HG03571 (cell line): ENCODE data around the gene PTGDR2.

Source experiments
- ATAC-seq: cut with Tn5 transposase; IDR thresholded peaks from one replicate; pipeline ENCODE4 v1.9.1; 2021; ENCODE audit not compliant: unreplicated experiment

The PTGDR2 gene

DNA sequence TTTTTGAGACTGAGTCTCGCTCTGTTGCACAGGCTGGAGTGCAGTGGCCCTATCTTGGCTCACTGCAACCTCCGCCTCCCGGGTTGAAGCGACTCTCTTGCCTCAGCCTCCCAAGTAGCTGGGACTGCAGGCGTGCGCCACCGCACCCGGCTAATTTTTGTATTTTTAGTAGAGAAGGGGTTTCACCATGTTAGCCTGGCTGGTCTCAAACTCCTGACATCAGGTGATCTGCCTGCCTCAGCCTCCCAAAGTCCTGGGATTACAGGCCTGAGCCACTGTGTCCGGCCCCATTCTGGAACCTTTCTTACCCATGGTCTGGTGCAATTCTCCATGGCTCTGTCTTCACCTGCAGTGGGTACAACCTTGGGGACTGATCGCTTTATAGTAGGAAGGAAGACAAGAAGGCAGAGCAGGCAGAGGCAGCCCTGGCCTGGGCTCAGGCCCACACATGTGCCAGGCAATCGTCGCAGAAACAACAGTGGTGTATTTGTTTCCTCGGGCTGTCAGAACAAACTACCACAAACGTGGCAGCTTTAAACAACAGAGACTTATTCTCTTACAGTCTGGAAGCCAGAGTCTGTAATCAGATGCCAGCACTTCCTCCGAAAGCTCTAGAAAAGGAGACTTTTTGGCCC is 4.0 kb upstream of the PTGDR2 start:
- no peak for ATAC-seq

DNA sequence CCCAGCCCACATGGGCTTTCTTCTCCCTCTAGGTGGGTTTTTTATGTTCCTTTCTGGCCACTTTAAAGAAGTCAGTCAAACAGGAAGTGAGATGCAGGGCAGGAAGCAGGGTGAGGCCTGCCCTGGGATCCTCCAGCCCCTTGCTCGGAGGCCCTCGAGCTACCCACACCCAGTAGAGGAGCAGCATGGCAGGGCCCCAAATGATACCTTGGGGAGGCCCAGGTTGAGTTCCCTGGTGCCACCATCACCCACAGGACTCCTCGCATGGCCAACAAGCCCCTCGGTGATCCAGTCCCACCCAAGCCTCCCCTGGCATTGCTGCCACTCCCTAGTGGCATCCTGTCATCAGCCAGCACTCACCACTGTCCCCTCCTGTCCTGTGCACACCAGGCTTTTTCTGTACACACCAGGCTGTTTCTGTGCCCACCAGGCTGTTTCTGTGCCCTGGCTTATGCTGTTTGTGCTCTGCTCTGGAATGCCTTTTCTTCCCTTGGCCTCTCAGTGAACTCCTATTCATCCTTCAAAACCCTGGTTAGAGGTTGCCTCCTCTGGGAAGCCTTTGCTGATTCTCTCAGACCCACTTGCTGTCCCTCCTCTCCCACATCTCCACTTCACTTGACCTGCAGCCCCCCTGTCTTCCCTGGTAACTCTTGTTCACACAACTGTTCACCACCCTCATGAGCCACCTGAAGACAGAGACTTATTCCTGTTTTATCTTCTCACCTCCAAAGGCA is 3.1 kb upstream of the PTGDR2 start:
- no peak for ATAC-seq

DNA sequence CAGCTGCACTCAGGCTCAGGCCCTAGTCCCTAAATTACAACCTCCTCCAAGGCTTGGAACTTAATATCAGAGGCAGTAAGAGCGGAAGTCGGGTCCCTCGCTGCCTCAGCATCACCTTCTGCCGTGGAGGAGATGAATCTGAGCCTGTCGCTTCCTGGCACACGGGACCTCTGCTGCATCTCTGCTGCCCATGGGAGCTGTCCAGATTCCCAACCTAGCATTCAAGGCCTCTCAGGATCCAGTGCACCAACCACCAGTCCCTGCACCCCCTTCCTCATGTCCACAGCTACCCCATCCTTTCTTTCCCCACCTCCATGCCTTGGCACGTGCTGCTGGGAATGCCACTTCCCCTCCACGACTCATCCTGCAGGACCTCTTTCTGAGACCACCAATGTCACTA is 2.5 kb upstream of the PTGDR2 start:
- no peak for ATAC-seq

DNA sequence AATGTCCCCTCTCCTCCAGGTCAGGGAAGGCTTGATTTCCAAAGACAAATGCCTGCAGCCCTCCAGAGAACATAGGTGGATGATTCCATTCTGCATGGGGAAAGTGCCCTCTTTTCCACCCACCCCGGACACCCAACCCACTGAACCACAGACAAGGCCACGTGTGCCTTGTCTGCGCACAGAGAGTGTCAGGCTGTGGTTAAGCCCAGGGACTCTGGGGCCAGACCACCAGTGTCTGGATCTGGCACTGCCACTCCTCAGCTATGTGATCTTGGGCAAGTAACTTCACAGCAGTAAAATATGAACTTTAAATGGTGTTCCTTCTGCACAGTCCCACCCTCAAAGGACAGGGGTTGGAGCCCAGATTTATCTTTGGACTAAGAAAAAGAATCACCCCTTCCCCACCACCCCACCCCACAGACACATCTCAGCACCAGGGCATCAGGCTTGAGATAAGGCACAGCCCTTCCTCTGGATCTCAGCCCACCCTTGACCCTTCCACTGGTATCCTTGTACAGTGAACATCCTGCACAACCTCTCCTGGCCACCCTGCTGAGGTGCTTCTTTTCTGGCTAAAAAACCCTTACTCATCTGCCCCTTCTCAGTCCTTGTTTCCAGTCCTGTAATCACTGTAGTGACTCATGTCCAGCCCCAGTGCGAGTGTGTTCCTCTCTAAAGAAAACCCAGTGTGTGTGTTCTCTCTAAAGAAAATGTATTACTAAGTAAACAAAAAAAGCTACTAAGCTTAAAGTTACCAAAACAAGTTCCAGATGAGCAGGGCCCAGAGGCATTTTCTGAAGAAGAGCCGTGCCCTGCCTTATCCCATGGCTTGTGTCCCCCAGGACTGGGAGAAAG is 1.9 kb upstream of the PTGDR2 start:
- no peak for ATAC-seq

DNA sequence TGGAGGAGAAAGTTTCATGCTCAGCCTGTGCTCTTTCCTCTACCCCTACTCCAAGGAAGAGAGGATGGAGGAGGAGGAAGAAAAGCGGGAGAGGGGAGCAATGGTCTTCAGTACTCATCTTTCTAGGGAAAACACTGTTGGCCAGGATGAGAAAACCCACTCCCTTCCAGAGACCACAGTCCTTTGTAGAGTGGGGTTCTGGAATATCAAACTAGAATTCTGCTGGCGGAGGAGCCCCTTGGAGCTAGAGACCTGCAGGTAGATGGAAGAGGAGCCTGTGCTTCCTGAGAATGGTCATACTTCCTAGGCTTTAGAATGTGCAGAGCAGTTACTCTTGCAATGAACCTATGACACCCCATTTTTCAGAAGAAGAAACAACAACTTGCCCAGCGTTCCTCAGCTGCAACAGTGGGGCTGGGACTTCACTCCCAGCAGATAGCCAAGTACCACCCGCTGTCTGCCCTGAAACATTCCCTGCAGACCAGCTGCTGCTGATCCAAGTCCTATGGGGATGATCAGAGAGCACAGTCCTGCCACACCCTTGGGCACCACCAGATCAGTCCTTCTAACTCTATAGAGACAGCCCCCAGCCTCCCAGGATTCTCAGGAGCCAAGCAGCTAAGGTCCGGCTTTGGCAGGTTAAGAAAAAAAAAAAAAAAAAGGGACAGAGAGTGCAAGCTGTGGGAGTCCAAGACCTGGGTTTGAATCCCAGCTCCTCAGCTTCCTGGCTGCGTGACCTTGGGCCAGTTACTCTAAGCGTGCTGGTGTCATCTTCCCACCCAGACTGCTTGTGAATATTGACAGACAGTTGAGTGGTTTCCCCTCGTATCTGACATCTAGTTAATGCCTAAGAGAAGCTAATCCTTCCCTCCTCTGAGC is 664 bp downstream of the PTGDR2 start:
- ATAC-seq: no peak

DNA sequence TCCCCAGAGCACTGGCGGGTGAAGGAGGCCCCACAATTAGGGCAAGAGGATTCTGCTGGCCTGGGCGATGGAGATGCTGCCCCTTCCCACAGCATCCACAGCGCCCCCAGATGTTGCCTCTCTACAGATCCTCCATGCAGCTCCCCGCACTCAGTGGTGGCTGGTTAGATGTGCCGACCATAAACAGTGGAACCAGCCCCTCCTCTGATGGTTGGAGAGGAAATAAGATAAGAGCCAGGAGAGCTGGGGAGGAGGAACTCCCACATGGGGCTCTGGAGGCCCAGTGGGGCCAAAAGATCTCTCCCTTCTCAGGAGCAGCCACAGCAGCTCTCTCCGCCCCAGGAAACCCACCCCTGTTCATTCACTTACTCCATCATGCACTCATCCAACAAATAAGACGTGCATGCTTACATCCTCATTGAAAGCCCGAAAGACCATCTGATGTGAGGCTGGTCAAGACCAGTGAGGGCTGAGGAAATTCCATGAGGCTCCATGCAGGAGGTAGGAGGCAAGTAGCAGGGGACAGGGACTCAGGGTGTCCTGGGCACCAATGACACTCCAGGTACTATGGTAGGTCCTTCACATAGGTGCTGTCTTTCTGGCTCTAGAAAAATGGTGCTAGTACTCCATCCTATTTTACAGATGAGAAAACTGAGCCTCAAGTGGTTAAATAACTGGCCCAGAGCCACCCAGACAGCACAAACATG is 1.5 kb downstream of the PTGDR2 start:
- ATAC-seq: no peak

DNA sequence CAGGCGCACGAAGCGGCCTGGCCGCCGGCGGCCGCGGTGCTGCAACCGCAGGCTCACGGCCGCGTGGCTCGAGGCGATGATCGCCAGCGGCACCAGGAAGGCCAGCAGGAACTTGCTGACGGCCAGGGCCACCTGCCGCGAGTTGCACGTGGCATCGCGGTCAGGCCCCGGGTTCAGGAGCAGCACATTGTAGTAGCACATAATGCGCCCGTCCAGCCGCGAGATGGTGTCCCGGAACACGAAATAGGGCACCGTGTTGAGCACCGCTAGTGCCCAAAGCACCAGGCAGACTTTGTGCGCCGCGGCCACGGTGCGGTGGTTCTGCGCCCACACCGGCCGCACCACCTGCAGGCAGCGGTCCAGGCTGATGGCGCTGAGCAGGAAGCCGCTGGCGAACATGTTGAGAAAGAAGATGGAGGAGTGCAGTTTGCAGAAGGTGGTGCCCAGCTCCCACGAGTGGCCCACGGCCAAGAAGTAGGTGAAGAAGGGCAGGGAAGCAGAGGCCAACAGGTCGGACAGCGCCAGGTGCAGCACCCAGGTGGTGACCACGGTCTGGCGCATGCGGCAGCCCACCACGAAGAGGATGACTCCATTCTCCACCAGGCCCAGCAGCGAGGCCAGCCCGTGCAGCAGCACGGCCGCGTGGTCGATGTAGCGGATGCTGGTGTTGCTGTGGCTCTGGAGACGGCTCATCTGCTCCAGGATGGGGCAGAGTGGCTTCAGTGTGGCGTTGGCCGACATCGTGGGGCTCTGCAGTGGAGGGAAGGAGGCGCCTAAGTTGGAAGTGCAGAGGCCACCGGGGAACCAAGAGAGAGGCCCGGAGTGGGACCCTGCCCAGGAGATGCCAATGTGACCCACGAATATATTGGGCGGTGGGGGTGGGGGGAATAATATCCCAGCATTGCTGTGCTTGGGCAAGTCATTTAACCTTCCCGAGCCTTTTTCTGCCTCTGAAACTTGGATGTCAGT is 2.5 kb downstream of the PTGDR2 start:
- no peak for ATAC-seq

DNA sequence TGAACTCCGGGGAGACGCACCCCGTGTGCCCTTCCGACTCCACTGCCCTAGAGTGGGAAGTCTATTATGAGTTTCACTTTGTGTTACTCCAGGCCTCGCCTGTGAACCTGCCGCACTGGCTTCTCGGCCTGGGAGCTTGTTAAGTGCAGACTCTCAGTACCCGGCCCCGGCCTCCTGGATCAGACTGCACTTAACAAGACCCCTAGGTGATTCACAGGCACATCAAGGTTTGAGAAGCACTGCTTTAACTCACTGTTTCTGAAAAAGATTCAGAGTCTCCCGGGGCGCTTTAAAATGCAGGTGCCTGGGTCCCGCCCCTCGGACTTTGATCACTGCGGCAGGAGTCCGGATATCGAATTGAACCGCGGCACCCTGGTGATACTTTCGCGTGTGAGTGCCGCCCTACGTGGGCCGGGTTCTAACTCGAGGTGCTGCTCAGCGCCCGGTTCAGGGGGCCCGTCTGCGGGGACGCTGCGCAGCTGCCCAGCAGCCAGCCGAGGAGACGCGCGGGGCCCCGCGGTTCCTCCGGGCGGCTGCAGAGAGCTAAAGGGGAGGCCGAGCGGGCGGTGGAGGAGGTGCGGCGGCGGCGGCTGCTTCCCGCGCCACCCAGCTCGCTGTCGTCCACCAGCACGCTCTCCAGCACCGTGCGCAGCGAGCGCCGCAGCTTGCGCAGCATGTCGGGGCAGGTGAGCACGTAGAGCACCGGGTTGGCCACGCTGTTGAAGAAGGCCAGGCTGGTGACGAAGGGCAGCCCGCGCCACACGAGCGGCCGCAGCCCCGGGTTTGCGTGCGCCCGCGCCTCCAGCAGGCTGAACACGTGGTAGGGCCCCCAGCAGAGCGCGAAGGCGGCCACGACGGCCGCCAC is 3.4 kb downstream of the PTGDR2 start:
- no peak for ATAC-seq

DNA sequence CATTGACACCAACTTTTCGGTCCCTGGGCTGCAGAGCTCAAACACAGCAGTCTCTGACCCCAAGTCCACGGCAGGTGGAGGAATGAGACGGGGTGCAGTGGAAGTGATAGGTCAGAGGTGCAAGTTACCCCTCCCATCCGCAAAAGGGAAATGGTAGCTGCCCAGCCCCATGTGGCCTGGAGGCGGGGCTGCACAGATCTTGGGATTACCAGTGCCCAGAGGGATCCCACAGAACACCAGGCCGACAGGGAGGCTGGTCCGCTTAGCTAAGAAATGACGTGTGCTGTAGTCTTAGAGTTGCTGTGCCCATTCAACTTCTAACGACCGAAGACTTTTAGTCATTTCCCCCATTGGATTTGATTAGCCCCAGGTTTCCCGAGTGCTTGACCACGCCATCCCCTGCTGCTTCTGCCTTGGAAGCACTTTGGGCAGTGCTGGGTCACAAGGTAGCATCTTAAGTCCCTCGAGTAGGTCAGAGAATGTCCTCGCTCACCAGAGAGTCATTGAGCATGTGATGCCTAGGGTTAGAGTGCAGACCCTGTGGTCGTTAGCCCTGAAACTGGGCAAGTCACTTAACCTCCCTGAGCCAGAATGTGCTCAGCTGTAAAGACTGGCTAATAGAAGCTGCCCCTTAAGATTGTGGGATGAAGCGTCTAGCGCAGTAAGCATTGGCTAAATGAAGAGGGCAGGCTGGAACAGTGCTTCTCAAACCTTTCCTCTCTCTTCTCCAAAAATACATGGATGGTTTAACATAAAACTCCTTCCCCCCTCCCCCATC is 4.2 kb downstream of the PTGDR2 start:
- no peak for ATAC-seq

DNA sequence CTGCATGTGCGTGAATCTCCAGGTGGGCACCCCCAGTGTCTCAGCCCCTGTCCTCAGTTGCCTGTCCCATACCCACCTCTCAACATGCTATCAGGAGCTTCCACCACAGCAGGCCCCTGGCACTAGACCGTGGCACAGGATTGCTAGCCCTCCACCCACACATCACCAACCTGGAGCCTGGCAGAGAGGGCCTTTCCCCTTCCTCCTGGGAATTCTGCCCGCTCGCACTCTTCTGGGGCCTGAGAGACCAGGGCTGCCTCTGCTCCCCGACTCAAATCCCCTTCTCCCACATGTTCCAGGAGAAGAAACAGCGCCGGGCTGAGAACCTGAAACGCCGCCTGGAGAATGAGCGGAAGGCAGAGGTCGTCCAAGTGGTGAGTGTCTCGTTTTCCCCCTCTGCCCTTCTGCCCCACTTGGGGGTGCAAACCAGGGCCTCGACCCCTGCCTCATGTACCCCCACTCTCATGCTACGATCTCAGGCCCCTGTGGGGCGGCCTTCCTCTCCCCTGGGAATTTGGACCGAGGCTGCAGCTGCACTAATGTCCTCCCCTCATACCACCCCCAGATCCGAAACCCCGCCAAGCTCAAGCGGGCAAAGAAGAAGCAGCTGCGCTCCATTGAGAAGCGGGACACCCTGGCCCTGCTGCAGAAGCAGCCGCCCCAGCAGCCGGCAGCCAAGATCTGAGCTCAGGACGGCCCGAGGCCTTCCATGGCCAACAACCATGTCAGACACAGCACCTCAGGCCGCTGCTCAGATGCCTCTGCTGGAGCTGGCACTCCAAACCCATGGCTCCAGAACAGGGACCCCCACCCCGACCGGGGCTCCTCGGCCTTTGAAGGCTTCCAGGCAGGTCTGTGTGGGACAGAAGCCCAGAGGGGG is 5.9 kb downstream of the PTGDR2 start:
- no peak for ATAC-seq

DNA sequence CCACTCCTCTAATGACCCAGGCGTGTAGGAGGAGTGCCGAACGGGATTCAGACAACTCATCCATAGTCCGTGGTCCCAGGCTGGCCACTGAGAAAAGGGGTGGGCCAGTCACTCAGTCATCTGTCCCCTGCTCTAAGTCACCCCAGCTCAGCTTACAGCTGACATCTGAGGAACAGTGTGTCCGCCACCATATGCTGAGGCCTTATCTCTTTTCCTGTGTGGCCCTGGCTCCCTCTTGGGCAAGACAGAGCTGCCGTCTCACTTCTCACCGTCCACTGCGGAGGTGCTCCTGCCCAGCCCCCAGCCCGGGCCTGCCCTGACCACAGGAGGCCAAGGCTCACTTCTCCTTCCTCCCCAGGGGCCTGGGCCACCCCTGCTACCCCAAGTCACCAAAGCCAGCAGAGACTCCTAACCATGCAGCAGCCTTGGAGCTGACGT is 7.0 kb downstream of the PTGDR2 start:
- no peak for ATAC-seq

DNA sequence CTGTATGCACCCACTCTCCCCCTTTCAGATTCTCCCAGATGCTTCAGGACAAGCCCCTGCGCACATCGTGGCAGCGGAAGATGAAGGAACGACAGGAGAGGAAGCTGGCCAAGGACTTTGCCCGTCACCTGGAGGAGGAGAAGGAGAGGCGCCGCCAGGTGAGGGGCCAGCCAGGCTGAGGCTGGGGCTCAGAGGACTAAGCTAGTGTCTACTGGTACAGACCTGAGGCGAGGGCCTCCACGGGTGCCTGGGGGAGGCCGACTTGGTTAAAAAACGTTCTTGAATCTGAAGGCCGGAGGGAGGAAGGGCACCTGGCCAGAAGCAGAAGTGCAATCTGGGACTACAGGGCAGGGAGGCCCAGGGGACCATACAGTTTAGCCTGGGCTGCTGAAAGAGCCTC is 7.9 kb downstream of the PTGDR2 start:
- no peak for ATAC-seq

DNA sequence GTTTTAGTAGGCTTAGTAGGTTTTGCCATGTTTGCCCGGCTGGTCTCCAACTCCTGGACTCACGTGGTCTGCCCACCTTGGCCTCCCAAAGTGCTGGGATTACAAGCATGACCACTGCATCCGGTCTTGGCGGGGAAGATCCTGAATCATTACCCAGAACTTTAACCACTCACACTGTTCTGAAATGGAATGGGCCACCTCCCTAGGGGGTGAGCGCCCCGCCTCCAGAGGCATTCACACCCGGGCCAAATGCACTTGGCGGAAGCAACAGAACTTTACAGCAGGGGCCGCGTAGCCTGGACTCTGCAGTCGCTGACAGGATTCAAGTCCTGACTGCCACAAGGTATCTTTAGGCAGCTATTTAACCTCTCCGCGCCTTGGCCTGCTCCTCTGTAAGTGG is 8.5 kb downstream of the PTGDR2 start:
- ATAC-seq: no peak

DNA sequence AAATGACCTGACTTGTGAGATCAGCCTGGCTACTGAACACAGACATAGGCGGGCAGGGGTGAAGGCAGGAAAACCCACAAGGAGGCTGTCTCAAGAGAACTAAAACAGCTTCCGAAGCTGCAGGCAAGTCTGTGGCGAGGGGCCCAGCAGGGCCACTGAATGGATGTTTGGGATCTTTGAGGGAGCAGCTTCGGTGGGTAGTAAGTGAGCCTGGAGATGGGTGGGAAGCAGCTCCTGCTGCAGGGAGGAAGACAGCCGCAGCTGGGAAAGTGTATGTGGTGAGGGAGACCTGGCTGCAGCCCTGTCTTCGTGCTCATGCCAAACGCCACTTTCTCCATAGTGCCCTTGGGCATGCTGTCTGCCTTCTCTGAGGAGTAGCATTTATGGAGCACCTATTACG is 10.4 kb downstream of the PTGDR2 start:
- ATAC-seq: no peak

DNA sequence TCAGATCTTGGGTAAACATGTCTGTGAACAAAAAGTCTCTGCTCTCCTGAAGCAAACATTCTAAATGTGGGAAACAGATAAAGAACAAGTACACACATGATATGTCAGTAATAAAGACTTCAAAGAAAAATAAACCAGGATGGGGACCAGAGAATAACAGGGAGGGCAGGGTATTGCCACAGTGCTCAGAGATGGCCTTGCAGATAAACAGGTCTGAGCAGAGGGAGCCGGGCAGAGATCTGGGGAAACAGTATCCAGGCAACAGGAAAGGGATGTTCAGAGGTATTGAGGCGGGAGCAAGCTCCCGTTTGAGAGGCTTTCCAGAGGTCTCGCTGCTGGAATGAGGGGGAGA is 10.9 kb downstream of the PTGDR2 start:
- no peak for ATAC-seq

DNA sequence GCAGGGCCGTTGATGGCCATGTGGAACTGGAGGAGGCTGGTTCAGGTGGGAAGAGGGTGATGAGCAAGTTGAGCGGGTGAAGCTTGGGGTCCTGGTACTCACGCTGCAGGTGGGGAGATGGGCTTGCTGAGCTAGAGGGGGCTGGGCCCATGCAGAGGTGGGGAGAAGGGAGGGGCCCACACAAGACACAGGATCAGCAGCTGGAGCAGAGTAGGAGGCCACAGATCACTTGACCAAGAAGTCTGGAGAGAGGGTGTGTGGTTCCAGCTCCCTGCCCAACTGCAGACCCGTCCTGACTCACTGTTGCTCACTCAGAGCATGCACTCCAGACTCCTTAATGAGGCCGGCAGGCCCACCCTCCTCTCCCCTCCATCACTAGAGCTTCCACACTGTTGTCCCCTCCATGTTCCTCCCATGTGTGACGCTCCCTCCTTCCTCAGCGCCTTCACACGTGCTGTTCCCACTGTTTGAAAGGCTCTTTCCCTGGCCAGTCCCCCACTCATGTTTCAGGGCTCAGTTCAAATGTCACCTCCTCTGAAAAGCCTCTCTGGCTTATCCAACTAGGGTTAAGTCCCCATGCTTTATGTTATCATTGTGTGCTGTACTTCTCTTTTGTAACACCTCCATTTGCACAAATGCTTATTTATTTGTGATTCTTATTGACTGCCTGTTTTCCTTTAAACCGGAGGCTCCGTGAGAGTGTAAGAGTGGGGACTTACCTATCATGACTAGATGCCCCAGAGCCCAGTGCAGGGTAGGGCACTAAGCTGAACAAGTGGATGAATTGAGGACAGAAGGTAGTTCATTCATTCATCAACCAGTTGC is 11.5 kb downstream of the PTGDR2 start:
- no peak for ATAC-seq
